Fibroblast of peridontal ligament (primary cell): ENCODE data around the gene SDCBP2.
"Not testable (repeated sequence)": the region's sequence is repeated elsewhere in the genome, so short reads cannot be mapped to it uniquely, and the experiment has no call there.

Source experiments
- DNase-seq: peaks from one replicate; pipeline ENCODE4 v3.0.0-alpha.2; 2010; ENCODE audit errors: extremely low read depth

SDCBP2 gene

GRCh38 chr20:1360094-1360846, 31.3 kb upstream of the SDCBP2 start:
- DNase-seq, result no peak

DNA sequence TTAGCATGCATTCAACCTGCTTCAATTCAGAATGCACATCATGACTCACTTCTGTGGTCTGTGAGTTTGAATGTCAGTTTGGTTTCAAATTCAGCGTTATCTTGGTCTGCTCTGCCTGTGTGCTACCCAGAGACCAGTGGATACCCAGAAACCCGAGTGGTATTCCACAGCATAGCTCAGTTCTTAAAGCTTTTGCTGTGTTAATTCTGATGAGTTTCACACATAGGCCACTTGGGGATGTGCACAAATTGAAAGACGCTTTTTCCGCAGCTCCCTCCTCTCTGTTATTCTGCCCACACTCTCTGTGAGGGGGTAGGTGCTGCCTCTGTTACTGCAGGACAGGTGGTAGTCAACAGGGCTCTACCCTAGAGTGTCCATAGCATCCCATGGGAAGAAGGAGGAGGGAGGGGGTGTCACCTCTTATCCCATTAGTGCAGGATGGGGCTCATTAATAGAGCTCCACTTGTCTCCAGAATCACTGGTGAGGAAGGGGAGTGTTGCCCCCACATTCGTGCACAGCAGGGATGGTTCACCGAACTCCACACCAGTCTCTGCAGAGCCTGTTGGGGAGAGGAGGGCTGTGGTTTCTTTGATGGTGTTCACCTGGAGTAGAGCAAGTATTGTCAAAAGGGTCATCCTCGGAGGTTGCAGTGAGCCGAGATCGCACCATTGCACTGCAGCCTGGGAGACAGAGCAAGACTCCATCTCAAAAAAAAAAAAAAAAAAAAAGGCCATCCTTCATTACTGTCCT, 29.2 kb upstream of the SDCBP2 start:
- peak; percentile 47 for DNase-seq

DNA sequence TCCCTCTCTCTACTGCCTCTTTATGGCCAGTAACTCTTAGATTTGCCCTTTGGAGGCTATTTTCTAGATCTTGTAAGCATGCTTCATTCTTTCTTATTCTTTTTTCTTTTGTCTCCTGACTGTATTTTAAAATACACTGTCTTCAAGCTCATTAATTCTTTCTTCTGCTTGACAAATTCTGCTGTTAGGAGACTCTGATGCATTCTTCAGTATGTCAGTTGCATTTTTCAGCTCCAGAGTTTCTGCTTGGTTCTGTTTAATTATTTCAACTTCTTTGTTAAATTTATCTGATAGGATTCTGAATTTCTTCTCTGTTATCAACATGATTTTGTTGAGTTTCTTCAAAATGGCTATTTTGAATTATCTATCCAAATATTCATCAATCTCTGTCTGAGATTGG, 25.0 kb upstream of the SDCBP2 start:
- DNase-seq, result no peak

DNA sequence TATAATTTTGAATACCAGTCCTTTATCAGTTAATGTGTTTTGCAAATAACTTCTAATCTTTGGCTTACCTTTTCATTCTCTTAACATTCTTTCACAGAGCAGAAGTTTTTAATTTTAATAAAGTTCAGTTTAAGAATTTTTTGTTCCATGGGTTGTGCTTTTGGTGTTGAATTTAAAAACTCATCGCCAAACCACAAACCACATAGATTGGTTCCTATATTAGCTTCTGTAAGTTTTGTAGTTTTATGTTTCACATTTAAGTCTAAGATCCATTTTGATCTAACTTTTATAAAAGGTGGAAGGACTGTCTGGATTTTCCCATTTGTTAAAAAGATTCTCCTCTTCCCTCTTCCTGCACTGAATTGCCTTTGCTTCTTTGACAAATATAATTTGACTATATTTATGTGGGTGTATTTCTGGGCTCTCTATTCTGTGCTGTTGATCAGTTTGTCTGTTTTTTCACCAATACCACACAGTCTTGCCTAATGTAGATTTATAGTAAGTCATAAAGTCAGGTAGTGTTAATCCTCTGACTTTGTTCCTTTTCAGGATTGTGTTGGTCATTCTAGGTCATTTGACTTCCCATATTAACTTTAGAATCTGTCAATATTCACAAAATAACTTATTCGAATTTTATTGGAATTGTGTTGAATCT, 17.5 kb upstream of the SDCBP2 start:
- no peak for DNase-seq

- DNase-seq, result no peak
Measured at GRCh38 chr20:1345756-1346093, 16.8 kb upstream of the SDCBP2 start.

DNA sequence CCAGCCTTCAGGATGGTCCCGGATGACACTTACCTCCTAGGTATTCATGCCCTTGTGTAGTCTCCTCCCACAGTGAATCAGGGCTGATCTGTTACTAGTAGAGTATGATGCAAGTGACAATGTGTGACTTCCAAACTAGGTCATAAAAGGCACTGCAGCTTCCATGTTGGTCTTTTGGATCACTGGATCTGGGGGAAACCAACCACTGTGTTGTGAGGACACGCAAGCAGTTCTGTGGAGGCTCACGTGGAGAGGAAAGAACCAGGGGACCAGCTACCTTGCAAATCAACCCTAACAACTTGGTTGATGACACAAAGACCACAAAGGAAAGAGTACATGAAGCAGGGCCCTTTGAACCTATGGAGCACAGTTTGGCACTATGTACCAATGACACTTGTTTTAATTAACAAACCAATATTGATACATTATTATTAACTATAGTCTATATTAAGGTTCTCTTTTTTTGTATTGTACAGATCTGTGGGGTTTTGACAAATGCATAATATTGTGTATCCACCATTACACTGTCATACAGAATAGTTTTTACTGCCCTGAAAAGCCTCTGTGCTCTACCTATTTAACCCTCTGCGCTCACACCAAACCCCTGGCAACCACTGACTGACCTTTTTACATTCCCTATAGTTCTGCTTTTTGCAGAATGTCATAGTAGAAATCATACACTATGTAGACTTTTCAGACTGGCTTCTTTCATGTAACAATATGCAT, 16.3 kb upstream of the SDCBP2 start:
- DNase-seq, result no peak

DNA sequence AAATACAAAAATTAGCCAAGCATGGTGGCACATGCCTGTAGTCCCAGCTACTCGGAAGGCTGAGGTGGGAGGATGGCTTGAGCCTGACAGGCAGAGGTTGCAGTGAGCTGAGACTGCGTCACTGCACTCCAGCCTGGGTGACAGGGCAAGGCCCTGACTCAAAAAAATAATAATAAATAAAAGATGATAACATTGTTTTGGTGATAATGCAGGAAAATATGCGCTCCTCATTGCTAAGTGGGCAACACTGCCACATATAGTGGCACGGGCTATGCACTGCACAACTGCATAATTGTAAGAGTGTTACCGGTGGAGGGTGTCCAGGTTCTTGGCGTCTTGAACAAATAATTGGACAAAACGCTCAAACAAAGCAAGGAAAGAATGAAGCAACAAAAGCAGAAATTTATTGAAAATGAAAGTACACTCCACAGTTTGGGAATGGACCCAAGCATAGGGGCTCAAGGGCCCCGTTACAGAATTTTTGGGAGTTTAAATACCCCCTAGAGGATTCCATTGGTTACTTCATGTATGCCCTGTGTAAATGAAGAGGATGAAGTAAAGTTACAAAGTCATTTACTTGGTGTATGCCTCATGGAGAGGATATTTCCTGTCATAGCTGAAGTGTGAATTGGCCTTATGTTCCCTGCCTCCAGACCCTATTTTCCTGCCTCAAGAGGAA, 14.6 kb upstream of the SDCBP2 start:
- not testable (repeated sequence) for DNase-seq

DNA sequence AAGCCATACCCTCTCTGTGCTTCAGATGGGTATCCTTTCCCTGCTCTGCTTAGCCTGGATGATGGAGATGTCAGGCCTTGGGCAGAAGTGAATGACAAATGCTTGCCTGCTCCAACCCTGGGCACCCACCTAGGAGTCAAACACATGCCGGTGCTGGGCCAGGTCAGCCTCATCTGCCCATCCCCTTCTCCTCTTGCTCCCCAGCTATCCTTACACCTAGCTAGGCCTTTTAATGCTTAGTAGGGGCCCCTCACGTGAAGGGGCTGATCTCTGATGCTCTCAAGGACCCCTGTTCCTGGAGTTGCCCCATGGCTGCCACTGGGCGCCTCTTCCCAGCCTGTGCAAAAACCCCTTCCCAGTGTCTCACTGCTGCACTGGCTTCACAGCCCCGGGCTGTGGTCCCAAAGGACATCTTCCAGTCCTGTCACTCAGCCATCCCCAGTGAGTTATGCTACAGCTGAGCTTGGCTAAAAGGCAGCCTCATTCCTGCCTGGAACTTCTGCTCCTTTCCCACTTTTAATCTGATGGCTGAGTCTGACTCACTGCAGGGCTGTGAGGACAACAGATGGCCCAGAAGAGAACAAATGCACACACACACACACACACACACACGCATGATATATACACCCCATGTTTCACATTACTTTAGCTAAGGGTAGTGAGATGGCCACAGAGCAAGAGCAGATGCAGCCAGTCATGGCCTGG, 12.8 kb upstream of the SDCBP2 start:
- DNase-seq, result peak; percentile 44

DNA sequence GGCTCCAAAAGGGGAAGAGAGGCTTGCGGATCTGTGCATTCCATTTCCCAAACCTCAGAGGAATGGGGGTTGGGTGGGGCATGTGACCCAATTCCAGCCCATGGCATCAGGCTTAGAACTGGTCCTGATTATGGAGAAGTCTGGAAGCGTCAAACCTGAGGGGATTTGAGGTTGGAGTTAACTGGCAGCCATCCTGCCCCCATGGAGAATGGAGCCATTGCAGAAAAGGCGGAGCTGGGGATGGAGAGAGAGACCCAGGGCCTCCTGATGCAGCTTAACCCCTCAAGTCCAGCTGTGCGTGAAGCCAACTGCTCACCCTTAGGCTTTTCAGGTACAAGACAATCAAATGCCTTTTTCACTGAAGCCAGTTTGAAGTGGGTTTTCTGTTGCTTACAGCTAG, 9.9 kb upstream of the SDCBP2 start:
- peak; percentile 48 for DNase-seq

DNA sequence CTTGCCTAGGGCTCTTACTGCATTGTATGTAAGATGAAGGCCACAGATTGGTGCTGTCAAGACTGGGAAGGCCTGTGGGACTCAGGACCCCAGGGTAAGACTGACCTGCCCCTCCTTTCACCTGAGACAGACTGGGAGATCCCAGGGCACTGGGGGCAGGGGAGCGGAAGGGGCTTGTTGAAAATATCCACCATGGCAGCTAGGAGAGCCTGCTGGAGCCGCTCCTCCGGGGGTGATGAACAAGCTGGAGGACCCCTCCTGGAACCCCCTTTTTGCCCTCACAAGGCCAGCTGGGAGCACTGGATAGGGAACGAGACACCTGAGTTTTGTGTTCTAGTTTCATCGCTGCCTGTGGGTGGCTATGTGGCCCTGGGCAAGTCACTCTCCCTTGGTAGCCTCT, 9.2 kb upstream of the SDCBP2 start:
- no peak for DNase-seq

- DNase-seq, result no peak
Measured at GRCh38 chr20:1337441-1337840, 8.5 kb upstream of the SDCBP2 start.

- no peak for DNase-seq
Measured at GRCh38 chr20:1336699-1337367, 7.9 kb upstream of the SDCBP2 start.

DNA sequence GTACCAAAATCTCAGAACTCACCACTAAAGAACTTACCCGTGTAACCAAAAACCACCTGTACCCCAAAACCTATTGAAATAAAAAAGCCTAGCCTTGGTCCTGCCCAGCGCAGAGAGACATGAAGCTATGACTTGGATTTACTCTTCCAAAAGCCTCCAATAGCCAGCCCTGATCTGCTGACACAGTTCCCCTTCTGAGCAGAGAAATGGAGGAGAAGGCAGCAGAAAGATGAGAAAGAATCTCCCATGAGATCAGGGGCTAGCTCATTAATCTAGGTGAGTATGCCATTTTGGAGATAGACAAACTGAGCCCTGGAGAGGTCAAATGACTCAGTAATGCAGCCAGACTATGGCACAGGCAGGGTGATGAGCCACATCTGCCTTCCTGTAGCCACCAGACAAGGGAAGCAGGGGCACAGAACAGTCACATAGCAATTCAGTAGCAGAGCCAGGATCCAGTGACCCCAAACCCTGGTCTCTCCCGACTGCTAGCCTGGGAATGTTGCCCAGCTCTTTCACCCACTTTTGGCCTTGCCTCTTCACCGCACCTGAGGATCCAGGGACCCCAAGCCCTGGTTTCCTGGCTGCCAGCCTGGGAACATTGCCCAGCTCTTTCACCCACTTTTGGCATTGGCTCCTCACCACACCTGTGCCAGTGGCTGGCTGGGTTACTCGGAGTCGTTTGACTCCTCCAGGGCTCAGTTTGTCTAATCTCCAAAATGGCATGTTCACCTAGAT, 7.2 kb upstream of the SDCBP2 start:
- no peak for DNase-seq

- DNase-seq, result no peak
Measured at GRCh38 chr20:1334761-1335160, 5.8 kb upstream of the SDCBP2 start.

DNA sequence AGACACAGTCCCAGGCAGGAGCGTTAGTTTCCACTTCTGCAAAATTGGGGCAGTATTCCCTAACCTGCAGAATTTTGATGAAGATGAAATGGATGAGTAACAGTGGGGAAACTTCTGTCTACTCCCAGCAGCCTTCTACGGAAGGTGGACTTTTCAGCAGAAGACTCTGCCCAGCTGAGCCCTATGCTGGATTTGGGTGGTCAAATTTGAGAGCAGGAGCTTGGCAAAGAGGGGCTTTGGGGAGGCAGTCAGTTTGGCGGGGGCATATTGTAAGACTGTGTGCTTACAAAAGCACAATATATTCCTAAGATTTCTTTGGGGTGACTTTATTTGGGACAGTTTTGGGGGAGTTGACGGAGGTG, 5.4 kb upstream of the SDCBP2 start:
- no peak for DNase-seq

- no peak for DNase-seq
Measured at GRCh38 chr20:1333462-1334369, 4.8 kb upstream of the SDCBP2 start.

DNA sequence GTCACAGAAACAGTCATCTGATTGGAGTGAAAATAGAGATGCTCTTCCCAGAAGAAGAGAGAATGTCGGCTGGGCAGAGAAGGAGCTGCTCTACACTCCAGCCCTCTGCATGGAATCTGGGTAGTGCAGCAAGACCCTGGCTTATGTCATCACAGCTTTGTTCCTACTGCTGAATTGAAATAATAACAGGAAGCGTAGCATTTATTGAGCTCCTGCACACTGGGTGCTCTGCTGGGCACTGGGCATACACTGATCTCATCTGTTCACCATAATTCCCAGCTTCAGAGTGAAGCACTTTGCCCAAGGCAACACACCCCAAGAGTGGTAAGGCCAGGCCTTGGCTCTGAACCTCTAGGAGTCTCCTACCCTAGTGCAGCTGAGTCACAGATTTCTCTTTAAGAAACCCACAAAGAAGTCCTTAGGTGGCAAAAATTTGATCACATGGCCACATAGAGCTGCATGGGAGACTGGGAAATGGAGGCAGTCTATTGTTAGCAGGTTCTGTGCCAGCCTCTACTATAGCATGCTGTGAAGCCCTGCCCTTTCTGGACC, 3.9 kb upstream of the SDCBP2 start:
- DNase-seq, result no peak

GRCh38 chr20:1331801-1332453, 3.0 kb upstream of the SDCBP2 start:
- DNase-seq, result no peak
